Measurements from ENCODE around the gene HSD11B2. TPM values are rescaled to one million over a fixed set of nuclear protein-coding genes. Genes with fewer than 3 reads are reported as not detected.

Gene HSD11B2
- total and polyA plus RNA-seq, 10 of the 15 experiments (the other 5 are each of a cell fraction or from before 2014, with no cell fraction given) = 0.09 to 0.34 (median 0.21) TPM; not detected in 2

DNA sequence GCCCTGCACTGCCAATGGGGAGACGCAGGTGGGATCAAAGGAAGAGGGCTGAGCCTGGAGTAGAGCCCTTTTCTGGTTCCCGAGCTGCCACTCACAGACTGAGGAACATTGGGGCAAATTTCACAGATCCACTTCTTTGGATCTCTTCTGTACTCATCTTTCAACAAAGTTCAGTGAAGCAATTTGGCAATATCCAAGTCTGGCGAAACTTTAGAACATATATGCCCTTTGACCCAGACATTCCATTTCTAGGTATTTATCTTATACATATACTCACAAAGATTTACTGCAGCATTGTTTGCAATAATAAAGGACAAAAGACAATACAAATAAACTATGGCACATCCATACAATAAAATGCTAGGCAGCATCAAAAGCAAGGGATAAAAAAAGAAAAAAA, 19.6 kb upstream of the HSD11B2 start:
- POLR2A ChIA-PET = no interaction called here
- Histone ChIP-seq H3K79me2 (ENCODE audit: control insufficient read depth, insufficient read depth, low read length) (no peaks in the 10 kb centered on the region), H3K4me2 (ENCODE audit: control insufficient read depth, insufficient read depth) (no peak overlapping the region), H3K27me3 (replicated peaks in 1 of 2; ENCODE audit: control insufficient read depth in 2 of 2, insufficient read depth in 2 of 2, low read length in 1 of 2) (no peaks in the 10 kb centered on the region; a peak in 1 of 4 replicates), H3K9me3 (replicated peaks; ENCODE audit: control insufficient read depth, insufficient read depth, low read length) (no peaks in the 10 kb centered on the region), H3K36me3 (ENCODE audit: control insufficient read depth in 2 of 2, insufficient read depth in 2 of 2, low read length in 1 of 2) (no peaks in the 10 kb centered on the region), H2AFZ (ENCODE audit: control insufficient read depth, low read depth, low read length) (no peak overlapping the region), H3K9ac (ENCODE audit: control insufficient read depth, insufficient read depth, low read length) (no peak overlapping the region), H3K27ac (ENCODE audit: control insufficient read depth, insufficient read depth) (no peak overlapping the region), H3K4me1 (ENCODE audit: control insufficient read depth, insufficient read depth, low read length) (peaks cover 7% of the 10 kb centered on the region; the same call in 1 of the 2 replicates), H3K4me3 (no peak overlapping the region), H4K20me1 (ENCODE audit: control insufficient read depth, insufficient read depth) (no peaks in the 10 kb centered on the region)
- SMC1A ChIA-PET (ENCODE audit: uncharacterized antibody, unreplicated experiment) = no interaction called here
- no TSS peak for BruUV-seq (replicated peaks)
- TF ChIP-seq, protein P1, sequence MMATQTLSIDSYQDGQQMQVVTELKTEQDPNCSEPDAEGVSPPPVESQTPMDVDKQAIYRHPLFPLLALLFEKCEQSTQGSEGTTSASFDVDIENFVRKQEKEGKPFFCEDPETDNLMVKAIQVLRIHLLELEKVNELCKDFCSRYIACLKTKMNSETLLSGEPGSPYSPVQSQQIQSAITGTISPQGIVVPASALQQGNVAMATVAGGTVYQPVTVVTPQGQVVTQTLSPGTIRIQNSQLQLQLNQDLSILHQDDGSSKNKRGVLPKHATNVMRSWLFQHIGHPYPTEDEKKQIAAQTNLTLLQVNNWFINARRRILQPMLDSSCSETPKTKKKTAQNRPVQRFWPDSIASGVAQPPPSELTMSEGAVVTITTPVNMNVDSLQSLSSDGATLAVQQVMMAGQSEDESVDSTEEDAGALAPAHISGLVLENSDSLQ (IDR thresholded peaks at IDR 0.05) = no peak
- TF ChIP-seq SMAD1 (IDR thresholded peaks at IDR 0.05; ENCODE audit: low read depth, partially characterized antibody) (no peak), POLR2AphosphoS2 (IDR thresholded peaks at IDR 0.05; ENCODE audit: low read depth, low read length) (no peak)
- TF ChIP-seq, protein P2, sequence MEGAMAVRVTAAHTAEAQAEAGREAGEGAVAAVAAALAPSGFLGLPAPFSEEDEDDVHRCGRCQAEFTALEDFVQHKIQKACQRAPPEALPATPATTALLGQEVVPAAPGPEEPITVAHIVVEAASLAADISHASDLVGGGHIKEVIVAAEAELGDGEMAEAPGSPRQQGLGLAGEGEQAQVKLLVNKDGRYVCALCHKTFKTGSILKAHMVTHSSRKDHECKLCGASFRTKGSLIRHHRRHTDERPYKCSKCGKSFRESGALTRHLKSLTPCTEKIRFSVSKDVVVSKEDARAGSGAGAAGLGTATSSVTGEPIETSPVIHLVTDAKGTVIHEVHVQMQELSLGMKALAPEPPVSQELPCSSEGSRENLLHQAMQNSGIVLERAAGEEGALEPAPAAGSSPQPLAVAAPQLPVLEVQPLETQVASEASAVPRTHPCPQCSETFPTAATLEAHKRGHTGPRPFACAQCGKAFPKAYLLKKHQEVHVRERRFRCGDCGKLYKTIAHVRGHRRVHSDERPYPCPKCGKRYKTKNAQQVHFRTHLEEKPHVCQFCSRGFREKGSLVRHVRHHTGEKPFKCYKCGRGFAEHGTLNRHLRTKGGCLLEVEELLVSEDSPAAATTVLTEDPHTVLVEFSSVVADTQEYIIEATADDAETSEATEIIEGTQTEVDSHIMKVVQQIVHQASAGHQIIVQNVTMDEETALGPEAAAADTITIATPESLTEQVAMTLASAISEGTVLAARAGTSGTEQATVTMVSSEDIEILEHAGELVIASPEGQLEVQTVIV (IDR thresholded peaks at IDR 0.05; ENCODE audit: borderline replicate concordance, partially characterized antibody) = no peak
- TF ChIP-seq, protein P3, sequence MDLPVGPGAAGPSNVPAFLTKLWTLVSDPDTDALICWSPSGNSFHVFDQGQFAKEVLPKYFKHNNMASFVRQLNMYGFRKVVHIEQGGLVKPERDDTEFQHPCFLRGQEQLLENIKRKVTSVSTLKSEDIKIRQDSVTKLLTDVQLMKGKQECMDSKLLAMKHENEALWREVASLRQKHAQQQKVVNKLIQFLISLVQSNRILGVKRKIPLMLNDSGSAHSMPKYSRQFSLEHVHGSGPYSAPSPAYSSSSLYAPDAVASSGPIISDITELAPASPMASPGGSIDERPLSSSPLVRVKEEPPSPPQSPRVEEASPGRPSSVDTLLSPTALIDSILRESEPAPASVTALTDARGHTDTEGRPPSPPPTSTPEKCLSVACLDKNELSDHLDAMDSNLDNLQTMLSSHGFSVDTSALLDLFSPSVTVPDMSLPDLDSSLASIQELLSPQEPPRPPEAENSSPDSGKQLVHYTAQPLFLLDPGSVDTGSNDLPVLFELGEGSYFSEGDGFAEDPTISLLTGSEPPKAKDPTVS (IDR thresholded peaks at IDR 0.05; ENCODE audit: low read depth, low read length) = no peak
- in situ Hi-C loops (cut with MboI) = loop anchor here (25.0 kb wide), 1 partner anchor 424 kb away; the partner anchor contains the start of gene CES4A
- intact Hi-C loops (cut with micrococcal nuclease; ENCODE audit: unreplicated experiment) = no loop called here
- FAIRE-seq (no peak), DNase-seq (ENCODE audit: low read depth, low spot score) (no peak), ATAC-seq (no peak)
- CTCF ChIA-PET = no interaction called here
- WGBS (ENCODE audit: insufficient coverage, insufficient replicate concordance, low lambda C conversion rate, missing lambda C conversion rate) = 31% methylated on average over 3 of the region's 3 CpGs
- RAD21 ChIA-PET (ENCODE audit: unreplicated experiment) = interaction anchor here (1.0 kb wide), 1 partner anchor 12 kb away, joined by 3 read pairs; no protein-coding TSS in a partner anchor
